Measurements from ENCODE around the gene UMAD1. TPM values are rescaled to one million over a fixed set of nuclear protein-coding genes. Genes with fewer than 3 reads are reported as not detected.
"Not testable (repeated sequence)": the region's sequence is repeated elsewhere in the genome, so short reads cannot be mapped to it uniquely, and the experiment has no call there.

Gene UMAD1
- total RNA-seq, 2 donors from 2014 or later: 19.5 to 31.4 TPM

- WGBS: 26% methylated on average over 1 of the region's 1 CpG
- TF ChIP-seq, protein P1, sequence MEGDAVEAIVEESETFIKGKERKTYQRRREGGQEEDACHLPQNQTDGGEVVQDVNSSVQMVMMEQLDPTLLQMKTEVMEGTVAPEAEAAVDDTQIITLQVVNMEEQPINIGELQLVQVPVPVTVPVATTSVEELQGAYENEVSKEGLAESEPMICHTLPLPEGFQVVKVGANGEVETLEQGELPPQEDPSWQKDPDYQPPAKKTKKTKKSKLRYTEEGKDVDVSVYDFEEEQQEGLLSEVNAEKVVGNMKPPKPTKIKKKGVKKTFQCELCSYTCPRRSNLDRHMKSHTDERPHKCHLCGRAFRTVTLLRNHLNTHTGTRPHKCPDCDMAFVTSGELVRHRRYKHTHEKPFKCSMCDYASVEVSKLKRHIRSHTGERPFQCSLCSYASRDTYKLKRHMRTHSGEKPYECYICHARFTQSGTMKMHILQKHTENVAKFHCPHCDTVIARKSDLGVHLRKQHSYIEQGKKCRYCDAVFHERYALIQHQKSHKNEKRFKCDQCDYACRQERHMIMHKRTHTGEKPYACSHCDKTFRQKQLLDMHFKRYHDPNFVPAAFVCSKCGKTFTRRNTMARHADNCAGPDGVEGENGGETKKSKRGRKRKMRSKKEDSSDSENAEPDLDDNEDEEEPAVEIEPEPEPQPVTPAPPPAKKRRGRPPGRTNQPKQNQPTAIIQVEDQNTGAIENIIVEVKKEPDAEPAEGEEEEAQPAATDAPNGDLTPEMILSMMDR (IDR thresholded peaks at IDR 0.05): no peak
- no peak for TF ChIP-seq POLR2A (IDR thresholded peaks at IDR 0.05)
- no peak for TF ChIP-seq POLR2AphosphoS5 (IDR thresholded peaks at IDR 0.05)
- intact Hi-C loops (cut with DNase I): no loop called here
Measured at GRCh38 chr7:7798510-7798909, 158.0 kb downstream of the UMAD1 start.

DNA sequence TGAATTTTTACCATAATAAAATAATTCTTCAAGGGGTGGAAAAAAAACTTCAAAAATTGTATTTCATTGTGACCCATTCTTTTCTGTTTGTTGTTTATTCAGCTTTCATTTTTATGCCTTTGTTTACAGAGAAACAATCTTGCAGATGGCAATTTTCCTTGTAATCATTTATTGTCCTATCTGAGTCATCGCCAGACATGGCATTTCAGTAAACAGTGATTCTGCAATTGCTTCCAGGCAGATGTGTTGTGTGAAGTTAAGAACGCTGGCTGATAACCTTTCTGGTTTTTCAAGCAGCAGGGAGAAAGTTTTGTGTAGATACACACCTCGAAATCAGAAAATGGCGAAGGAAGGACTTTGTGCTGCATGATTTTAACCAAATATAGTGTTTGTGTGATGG lies 158.6 kb downstream of the UMAD1 start:
- no peak for DNase-seq (ENCODE audit: low spot score)
- H3K27ac ChIP-seq: no peak overlapping the region
- WGBS: 76% methylated on average over 4 of the region's 4 CpGs

More at GRCh38 chr7:7798510-7798909, 158.0 kb downstream of the UMAD1 start:
- no peak overlapping the region for H3K4me3 ChIP-seq
- no peak for DNase-seq (ENCODE audit: low spot score)
- H3K36me3 ChIP-seq: no peaks in the 10 kb centered on the region
- no peak overlapping the region for H3K27ac ChIP-seq
- H3K4me1 ChIP-seq (replicated peaks): peaks cover 5% of the 10 kb centered on the region
- H3K27me3 ChIP-seq (replicated peaks; ENCODE audit: insufficient read depth): no peaks in the 10 kb centered on the region
- H3K9me3 ChIP-seq: no peaks in the 10 kb centered on the region

GRCh38 chr7:7802531-7802930 lies 162.0 kb downstream of the UMAD1 start:
- Histone ChIP-seq H3K36me3 (no peaks in the 10 kb centered on the region), H3K27ac (no peak overlapping the region), H3K4me3 (no peak overlapping the region), H3K4me1 (replicated peaks) (peaks cover 5% of the 10 kb centered on the region), H3K9me3 (no peaks in the 10 kb centered on the region), H3K27me3 (replicated peaks; ENCODE audit: insufficient read depth) (no peaks in the 10 kb centered on the region)
- 97% methylated on average over 2 of the region's 2 CpGs for WGBS
- intact Hi-C loops (cut with DNase I): no loop called here
- DNase-seq (ENCODE audit: low spot score): no peak
- TF ChIP-seq POLR2AphosphoS5 (IDR thresholded peaks at IDR 0.05) (no peak), POLR2A (IDR thresholded peaks at IDR 0.05) (no peak)
- TF ChIP-seq, protein P1 (IDR thresholded peaks at IDR 0.05): no peak

More for the DNA sequence above, 158.6 kb downstream of the UMAD1 start:
- H3K27me3 ChIP-seq (replicated peaks; ENCODE audit: insufficient read depth): no peaks in the 10 kb centered on the region
- no peaks in the 10 kb centered on the region for H3K36me3 ChIP-seq
- peaks cover 5% of the 10 kb centered on the region for H3K4me1 ChIP-seq (replicated peaks)
- H3K9me3 ChIP-seq: no peaks in the 10 kb centered on the region
- TF ChIP-seq POLR2AphosphoS5 (IDR thresholded peaks at IDR 0.05): no peak
- no peak for TF ChIP-seq POLR2A (IDR thresholded peaks at IDR 0.05)
- TF ChIP-seq, protein P1 (IDR thresholded peaks at IDR 0.05): no peak
- intact Hi-C loops (cut with DNase I): no loop called here
- H3K4me3 ChIP-seq: no peak overlapping the region

DNA sequence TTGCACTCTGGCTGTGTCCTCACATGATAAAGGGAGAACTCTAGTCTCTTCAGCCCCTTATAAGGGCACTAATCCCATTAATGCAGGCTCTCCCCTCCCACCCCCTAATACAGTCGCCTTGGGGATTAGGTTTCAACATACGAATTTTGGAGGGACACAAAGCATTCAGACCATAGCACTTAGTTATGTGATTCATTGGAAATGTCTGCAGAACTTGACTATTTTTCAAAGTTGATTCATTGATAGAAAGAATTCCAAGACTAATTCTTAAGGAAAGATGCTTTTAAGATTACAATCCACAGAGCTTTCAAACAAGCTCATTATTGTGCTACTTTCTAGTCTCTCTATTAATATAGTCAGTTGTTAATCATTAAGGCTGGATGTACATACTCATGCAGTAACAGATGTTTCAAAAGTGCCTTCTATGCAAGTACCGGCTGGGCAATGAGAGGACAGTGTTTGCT lies 163.2 kb downstream of the UMAD1 start:
- Histone ChIP-seq H3K4me3 (no peak overlapping the region), H3K36me3 (no peaks in the 10 kb centered on the region), H3K4me1 (replicated peaks) (peaks cover 5% of the 10 kb centered on the region), H3K9me3 (no peaks in the 10 kb centered on the region), H3K27me3 (replicated peaks; ENCODE audit: insufficient read depth) (no peaks in the 10 kb centered on the region), H3K27ac (no peak overlapping the region)
- 80% methylated on average over 3 of the region's 3 CpGs for WGBS
- no peak for TF ChIP-seq POLR2A (IDR thresholded peaks at IDR 0.05)
- TF ChIP-seq, protein P1 (IDR thresholded peaks at IDR 0.05): no peak
- no peak for TF ChIP-seq POLR2AphosphoS5 (IDR thresholded peaks at IDR 0.05)
- no peak for DNase-seq (ENCODE audit: low spot score)
- intact Hi-C loops (cut with DNase I): no loop called here

GRCh38 chr7:7804822-7805221 lies 164.3 kb downstream of the UMAD1 start:
- H3K4me3 ChIP-seq; H3K4me1 ChIP-seq (replicated peaks); H3K9me3 ChIP-seq; H3K27me3 ChIP-seq (replicated peaks; ENCODE audit: insufficient read depth); DNase-seq (ENCODE audit: low spot score); H3K27ac ChIP-seq; H3K36me3 ChIP-seq; intact Hi-C loops (cut with DNase I): not testable (repeated sequence)
- WGBS: 82% methylated on average over 9 of the region's 9 CpGs
